H1 (cell line): ENCODE results near the gene SMYD3. TPM values are rescaled to one million over a fixed set of nuclear protein-coding genes. Genes with fewer than 3 reads are reported as not detected.

Experiments
- CTCF ChIA-PET: fragments of 300-600 bp; sonication (Branson Sonifier 250); formaldehyde crosslinking; loops from one replicate; lab custom pipeline; 2021; ENCODE audit not compliant: partially characterized antibody; lab: Charles Lee
- POLR2A ChIA-PET: fragments of 300-600 bp; sonication (Branson Sonifier 250); formaldehyde crosslinking; loops from one replicate; lab custom pipeline; 2021; ENCODE audit warnings: inconsistent platforms; ENCODE audit not compliant: partially characterized antibody; lab: Charles Lee
- DNase-seq, 2 experiments: peaks; one replicate each; pipeline versions ENCODE4 v3.0.0 to v3.0.0-alpha.2; 2010 to 2022; ENCODE audit warnings: low spot score in 2 of 2, low read depth in 1 of 2, mixed read lengths in 1 of 2
- FAIRE-seq: peaks from 2 replicates; lab custom pipeline; 2011; peaks lifted over from hg19 to GRCh38; lab: Jason Lieb, UNC
- H2AFZ ChIP-seq: 2 replicates; pipeline ENCODE4 v1.8.1; 2012; ENCODE audit warnings: low read length, inconsistent platforms
- H2AK5ac ChIP-seq: 2 replicates; pipeline ENCODE4 v1.6.1; 2013; ENCODE audit warnings: low read depth, low read length
- H2BK120ac ChIP-seq: replicated peaks from 2 replicates; pipeline ENCODE3; 2013; ENCODE audit warnings: low read depth, low read length, inconsistent platforms
- H2BK12ac ChIP-seq: 2 replicates; pipeline ENCODE4 v1.6.1; 2013; ENCODE audit warnings: low read depth, low read length
- H2BK15ac ChIP-seq: 2 replicates; pipeline ENCODE4 v1.6.1; 2013; ENCODE audit warnings: low read length
- H2BK20ac ChIP-seq: 2 replicates; pipeline ENCODE4 v1.6.1; 2013; ENCODE audit warnings: low read length
- H2BK5ac ChIP-seq: 2 replicates; pipeline ENCODE4 v1.6.1; 2013; ENCODE audit warnings: low read depth, low read length
- H3K14ac ChIP-seq: 2 replicates; pipeline ENCODE4 v1.6.1; 2013; ENCODE audit warnings: inconsistent platforms; ENCODE audit not compliant: insufficient read length
- H3K18ac ChIP-seq: 2 replicates; pipeline ENCODE4 v1.6.1; 2013; ENCODE audit warnings: low read length; ENCODE audit errors: extremely low read depth
- H3K23ac ChIP-seq: 2 replicates; pipeline ENCODE4 v1.6.1; 2013; ENCODE audit warnings: inconsistent platforms; ENCODE audit not compliant: insufficient read length
- H3K23me2 ChIP-seq: 2 replicates; pipeline ENCODE4 v1.6.1; 2013; ENCODE audit warnings: low read depth, low read length
- H3K27ac ChIP-seq: 2 replicates; pipeline ENCODE4 v1.6.1; 2011; ENCODE audit warnings: low read depth, low read length, inconsistent platforms
- H3K27me3 ChIP-seq, 4 experiments: replicated peaks in 1 of 4; 1 replicate in 1 of 4; 2 replicates in 3 of 4; pipeline versions ENCODE4 v1.6.1 to v1.8.1; 2011 to 2013; ENCODE audit warnings: low read length in 3 of 4, mild to moderate bottlenecking in 3 of 4, inconsistent platforms in 2 of 4, mixed read lengths in 2 of 4, moderate library complexity in 1 of 4; ENCODE audit not compliant: control insufficient read depth in 3 of 4, insufficient read depth in 3 of 4; ENCODE audit errors: extremely low read depth in 1 of 4
- H3K36me3 ChIP-seq, 4 experiments: 2 replicates each; pipeline versions ENCODE4 v1.6.1 to v1.8.1; 2011 to 2013; ENCODE audit warnings: mild to moderate bottlenecking in 4 of 4, low read length in 3 of 4, moderate library complexity in 2 of 4, control low read depth in 1 of 4, inconsistent platforms in 1 of 4; ENCODE audit not compliant: insufficient read depth in 4 of 4, control insufficient read depth in 2 of 4
- H3K4ac ChIP-seq: replicated peaks from 2 replicates; pipeline ENCODE3; 2013; ENCODE audit warnings: low read length, low read depth, mixed read lengths, inconsistent platforms; ENCODE audit not compliant: insufficient read length
- H3K4me1 ChIP-seq, 4 experiments: replicated peaks in 1 of 4; 1 replicate in 1 of 4; 2 replicates in 3 of 4; pipeline versions ENCODE4 v1.6.1 to v1.8.1; 2011 to 2013; ENCODE audit warnings: low read length in 3 of 4, inconsistent platforms in 2 of 4, mixed read lengths in 1 of 4; ENCODE audit not compliant: insufficient read depth in 4 of 4, control insufficient read depth in 3 of 4
- H3K4me2 ChIP-seq, 2 experiments: 2 replicates each; pipeline versions ENCODE4 v1.6.1 to v1.8.1; 2011 to 2013; ENCODE audit warnings: low read depth in 2 of 2, low read length in 2 of 2, control low read depth in 1 of 2, inconsistent platforms in 1 of 2, mild to moderate bottlenecking in 1 of 2; ENCODE audit not compliant: insufficient read depth in 1 of 2
- H3K4me3 ChIP-seq, 4 experiments: fragments of 200-600, 300-600 bp in 1 of 4; sonication (generic), shearing (Covaris generic), sonication (Bioruptor Twin) in 1 of 4; 2 replicates each; pipeline versions ENCODE4 v1.5.1 to v1.8.1; 2011 to 2016; ENCODE audit warnings: low read length in 4 of 4, low read depth in 3 of 4, control low read depth in 2 of 4, inconsistent platforms in 2 of 4, mild to moderate bottlenecking in 2 of 4, mixed read lengths in 1 of 4, moderate library complexity in 1 of 4; ENCODE audit not compliant: insufficient read depth in 2 of 4; ENCODE audit errors: extremely low read depth in 1 of 4
- H3K56ac ChIP-seq: replicated peaks from 2 replicates; pipeline ENCODE3; 2013; ENCODE audit warnings: low read depth, mild to moderate bottlenecking, mixed read lengths, low read length, inconsistent platforms; ENCODE audit not compliant: insufficient read length
- H3K79me1 ChIP-seq: 2 replicates; pipeline ENCODE4 v1.6.1; 2013; ENCODE audit warnings: low read depth, low read length, control low read depth
- H3K79me2 ChIP-seq, 2 experiments: 2 replicates each; pipeline versions ENCODE4 v1.6.1 to v1.8.1; 2012 to 2013; ENCODE audit warnings: low read length in 2 of 2, mild to moderate bottlenecking in 2 of 2, inconsistent platforms in 1 of 2; ENCODE audit not compliant: insufficient read depth in 2 of 2, control insufficient read depth in 1 of 2
- H3K9ac ChIP-seq, 4 experiments: replicated peaks in 1 of 4; 1 replicate in 1 of 4; 2 replicates in 3 of 4; pipeline versions ENCODE4 v1.6.1 to v1.8.1; 2011 to 2013; ENCODE audit warnings: low read depth in 3 of 4, low read length in 3 of 4, control low read depth in 2 of 4, mild to moderate bottlenecking in 2 of 4, moderate library complexity in 2 of 4, inconsistent platforms in 1 of 4; ENCODE audit errors: extremely low read depth in 1 of 4
- H3K9me3 ChIP-seq, 2 experiments: 2 replicates each; pipeline versions ENCODE4 v1.6.1 to v1.8.1; 2012 to 2013; ENCODE audit warnings: mild to moderate bottlenecking in 2 of 2, moderate library complexity in 2 of 2, control low read depth in 1 of 2, inconsistent platforms in 1 of 2, low read depth in 1 of 2, low read length in 1 of 2, mixed read lengths in 1 of 2; ENCODE audit not compliant: insufficient read depth in 2 of 2
- H4K20me1 ChIP-seq, 2 experiments: replicated peaks in 1 of 2; 2 replicates each; pipeline versions ENCODE3 to v1.8.1; 2011 to 2013; ENCODE audit warnings: inconsistent platforms in 2 of 2, low read length in 2 of 2, mild to moderate bottlenecking in 1 of 2; ENCODE audit not compliant: insufficient read depth in 2 of 2, control insufficient read depth in 1 of 2
- H4K5ac ChIP-seq: 2 replicates; pipeline ENCODE4 v1.6.1; 2013; ENCODE audit warnings: low read length, low read depth, mixed read lengths, inconsistent platforms; ENCODE audit not compliant: insufficient read length
- H4K8ac ChIP-seq: 2 replicates; pipeline ENCODE4 v1.8.0; 2013; ENCODE audit warnings: mild to moderate bottlenecking, moderate library complexity, low read length, inconsistent platforms; ENCODE audit not compliant: insufficient read depth; ENCODE audit errors: extremely low read depth
- H4K91ac ChIP-seq: replicated peaks from 2 replicates; pipeline ENCODE3; 2013; ENCODE audit warnings: low read length, mixed read lengths, inconsistent platforms; ENCODE audit not compliant: insufficient read length
- BACH1 ChIP-seq: IDR thresholded peaks from 2 replicates; pipeline ENCODE4 v1.6.1; 2012; ENCODE audit warnings: low read length, improper control_type of control experiment
- BCL11A ChIP-seq, 2 experiments: IDR thresholded peaks; one replicate each; pipeline ENCODE4 v1.6.1; 2011; ENCODE audit warnings: low read depth in 2 of 2, low read length in 2 of 2, mild to moderate bottlenecking in 2 of 2
- CEBPB ChIP-seq: IDR thresholded peaks from 2 replicates; pipeline ENCODE4 v1.6.1; 2012; ENCODE audit warnings: low read depth, low read length
- GTF2F1 ChIP-seq: IDR thresholded peaks from 2 replicates; pipeline ENCODE4 v1.6.1; 2012; ENCODE audit warnings: low read depth, low read length, improper control_type of control experiment, borderline replicate concordance
- HDAC2 ChIP-seq, 2 experiments: fragments of 300-600 bp in 1 of 2; sonication (generic) in 1 of 2; IDR thresholded peaks; 2 replicates each; pipeline ENCODE4 v1.6.1; 2011 to 2012; ENCODE audit warnings: low read depth in 2 of 2, low read length in 2 of 2, mild to moderate bottlenecking in 2 of 2, moderate library complexity in 2 of 2, borderline replicate concordance in 1 of 2, inconsistent platforms in 1 of 2
- KDM4A ChIP-seq: IDR thresholded peaks from one replicate; pipeline ENCODE4 v1.7.1; 2012; ENCODE audit warnings: low read depth, mild to moderate bottlenecking, moderate library complexity, low read length, inconsistent platforms; ENCODE audit not compliant: severe bottlenecking
- PHF8 ChIP-seq: fragments of 200-600 bp; sonication (generic); conservative IDR thresholded peaks from 2 replicates; pipeline ENCODE4 v1.7.1; 2012; ENCODE audit warnings: low read depth, mild to moderate bottlenecking, inconsistent platforms, low read length, moderate library complexity
- SIRT6 ChIP-seq: IDR thresholded peaks from one replicate; pipeline ENCODE4 v1.7.1; 2012; ENCODE audit warnings: low read length, inconsistent platforms
- SP1 ChIP-seq: IDR thresholded peaks from 2 replicates; pipeline ENCODE4 v1.6.1; 2011; ENCODE audit warnings: low read depth, low read length
- TAF7 ChIP-seq: optimal IDR thresholded peaks from 2 replicates; pipeline ENCODE3; 2011; ENCODE audit warnings: low read depth, mild to moderate bottlenecking, inconsistent platforms, low read length, moderate library complexity, borderline replicate concordance
- WGBS, 2 experiments: shearing (Covaris generic) in 1 of 2; methylation state at CpG; one replicate each; pipeline versions ENCODE4 v1.1.6 to v1.1.7; 2013 to 2015; ENCODE audit warnings: low lambda C conversion rate in 2 of 2, mixed read lengths in 2 of 2, inconsistent platforms in 1 of 2, low coverage in 1 of 2, missing lambda C conversion rate in 1 of 2; ENCODE audit not compliant: insufficient replicate concordance in 2 of 2, insufficient coverage in 1 of 2, insufficient read length in 1 of 2; ENCODE audit errors: extremely low coverage in 1 of 2, missing lambda C conversion rate in 1 of 2; 5-methylcytosine and 5-hydroxymethylcytosine counted together
- polyA plus RNA-seq, 7 experiments: library from polyadenylated mRNA; depleted of rRNA in 3 of 7; stranded (reverse) in 5 of 7; unstranded in 2 of 7; fragments of >200 nt in 5 of 7; fragments of 200-250 nt in 2 of 7; gene quantifications; 1 replicate in 5 of 7; 2 replicates in 1 of 7; 4 replicates in 1 of 7; pipeline versions ENCODE4 v1.2.1 to v1.2.3, GENCODE V29; 2011 to 2013; ENCODE audit warnings: missing spikeins in 2 of 7, mixed read lengths in 2 of 7
- total RNA-seq: library from RNA; stranded (reverse); fragmentation: NEBNext Ultra II Directional; extraction: Animal tissue kit (Norgen Biotek cat#: 25700); gene quantifications from 2 replicates; pipeline ENCODE4 v1.2.1, GENCODE V29; 2021

SMYD3 gene
- total and polyA plus RNA-seq, 2 of the 8 experiments (the other 6 are each of a cell fraction or from before 2014, with no cell fraction given), result 17.3 to 25.4 TPM

DNA sequence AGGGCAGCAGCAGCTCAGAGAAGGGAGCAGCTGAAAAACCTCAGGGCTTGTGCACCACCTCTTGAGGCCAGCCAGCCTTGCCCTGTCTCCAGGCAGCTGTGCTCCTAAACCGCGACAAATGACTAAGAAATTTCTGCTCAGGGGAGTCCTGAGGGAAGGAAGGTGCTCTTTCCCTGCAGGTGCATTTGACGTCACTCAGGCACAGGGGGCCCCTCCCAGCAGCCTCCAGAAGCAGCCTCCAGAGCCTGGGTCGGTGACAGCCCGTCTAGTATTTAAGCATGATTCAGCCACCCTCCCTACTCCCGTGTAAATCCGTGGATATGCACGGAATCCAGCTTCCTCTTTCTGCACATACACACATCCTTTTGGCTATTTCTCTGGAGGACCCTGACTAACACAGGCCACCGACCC lies 791.8 kb downstream of the SMYD3 start:
- H3K27me3 ChIP-seq, result no peaks in the 10 kb centered on the region; a peak in 2 of 7 replicates
- no peak overlapping the region for H4K8ac ChIP-seq
- H3K23ac ChIP-seq, result no peak overlapping the region
- no peak overlapping the region for H2BK5ac ChIP-seq
- DNase-seq, result no peak
- no peak overlapping the region for H2BK120ac ChIP-seq
- H3K79me1 ChIP-seq, result no peaks in the 10 kb centered on the region; the same call in 1 of the 2 replicates
- H3K4me1 ChIP-seq, result peaks cover 0 to 4% (median under 1%) of the 10 kb centered on the region in 4 experiments; a peak in 3 of 7 replicates
- no peak overlapping the region for H2AFZ ChIP-seq
- no peak overlapping the region for H3K18ac ChIP-seq
- H2AK5ac ChIP-seq, result no peak overlapping the region
- H3K79me2 ChIP-seq, result no peaks in the 10 kb centered on the region
- H2BK15ac ChIP-seq, result no peak overlapping the region
- H4K20me1 ChIP-seq, result no peaks in the 10 kb centered on the region
- H2BK20ac ChIP-seq, result no peak overlapping the region
- no peak overlapping the region for H3K56ac ChIP-seq
- H3K27ac ChIP-seq, result no peak overlapping the region
- no peak overlapping the region for H4K5ac ChIP-seq
- no peaks in the 10 kb centered on the region for H3K23me2 ChIP-seq
- H3K9me3 ChIP-seq, result no peaks in the 10 kb centered on the region
- no peak overlapping the region for H2BK12ac ChIP-seq
- no peak overlapping the region for H3K4me2 ChIP-seq
- H3K4me3 ChIP-seq, result no peak overlapping the region
- TF ChIP-seq PHF8, result no peak
- TF ChIP-seq KDM4A, result no peak
- no peak for TF ChIP-seq HDAC2 (IDR thresholded peaks at IDR 0.05; ENCODE audit: borderline replicate concordance in 1 of 2, low read depth in 2 of 2, low read length in 2 of 2)
- TF ChIP-seq SP1, result no peak
- no peak for TF ChIP-seq CEBPB
- no peak for TF ChIP-seq TAF7
- no peak for TF ChIP-seq SIRT6
- no peak for TF ChIP-seq BACH1
- no peak for TF ChIP-seq BCL11A (IDR thresholded peaks at IDR 0.05; ENCODE audit: low read depth in 2 of 2, low read length in 2 of 2)
- TF ChIP-seq GTF2F1, result no peak
- H3K9ac ChIP-seq, result no peak overlapping the region
- H4K91ac ChIP-seq, result no peak overlapping the region
- no peak overlapping the region for H3K4ac ChIP-seq
- 90% methylated on average over 9 of the region's 9 CpGs; no CpG with 5 or more reads in 1 of the 2 experiments for WGBS, 2 experiments
- no peak for FAIRE-seq
- H3K14ac ChIP-seq, result no peak overlapping the region
- no peaks in the 10 kb centered on the region for H3K36me3 ChIP-seq
- ChIA-PET POLR2A (no interaction called here), CTCF (interaction anchor here (1.1 to 1.3 kb wide), 2 partner anchors 18 to 84 kb away, joined by 4 to 5 read pairs; no protein-coding TSS in a partner anchor)
